HS-27A (cell line): ENCODE measurements around the gene LRRC27.

Experiments used
- DNase-seq: peaks from one replicate; pipeline ENCODE4 v3.0.0-alpha.2; 2012; ENCODE audit warnings: low read depth, missing footprints

LRRC27 gene

GRCh38 chr10:132390921-132391675 is 59.1 kb downstream of the LRRC27 start:
- DNase-seq, result no peak

- no peak for DNase-seq
Observed at GRCh38 chr10:132391676-132392020, 59.7 kb downstream of the LRRC27 start.

GRCh38 chr10:132392184-132392800 is 60.3 kb downstream of the LRRC27 start:
- no peak for DNase-seq

GRCh38 chr10:132392811-132393694 is 61.1 kb downstream of the LRRC27 start:
- DNase-seq, result no peak

GRCh38 chr10:132393695-132394181 is 61.7 kb downstream of the LRRC27 start:
- no peak for DNase-seq

GRCh38 chr10:132394201-132394811 is 62.3 kb downstream of the LRRC27 start:
- DNase-seq, result no peak

- no peak for DNase-seq
Observed at GRCh38 chr10:132394936-132395703, 63.1 kb downstream of the LRRC27 start.

- no peak for DNase-seq
Observed at GRCh38 chr10:132395704-132396493, 63.9 kb downstream of the LRRC27 start.

GRCh38 chr10:132396494-132397035 is 64.6 kb downstream of the LRRC27 start:
- DNase-seq, result no peak

GRCh38 chr10:132397036-132397541 is 65.1 kb downstream of the LRRC27 start, which contains the start of gene PWWP2B:
TSS of gene PWWP2B (plus strand) at chr10:132397200. CDS start at chr10:132397227, 27 bp downstream.
- DNase-seq, result no peak

GRCh38 chr10:132397671-132398565 is 65.9 kb downstream of the LRRC27 start:
- DNase-seq, result no peak

GRCh38 chr10:132398566-132398991 is 66.6 kb downstream of the LRRC27 start:
- DNase-seq, result no peak

GRCh38 chr10:132399117-132400035 is 67.4 kb downstream of the LRRC27 start:
- no peak for DNase-seq

- DNase-seq, result no peak
Observed at GRCh38 chr10:132400041-132400546, 68.1 kb downstream of the LRRC27 start.

- DNase-seq, result no peak
Observed at GRCh38 chr10:132400547-132401151, 68.7 kb downstream of the LRRC27 start.

- no peak for DNase-seq
Observed at GRCh38 chr10:132401401-132402118, 69.6 kb downstream of the LRRC27 start.
